K562 (cell line): ENCODE results near the gene UNC45A. TPM values are rescaled to one million over a fixed set of nuclear protein-coding genes. Genes with fewer than 3 reads are reported as not detected.

Experiments used
- ARID3A ChIP-seq: IDR thresholded peaks from 2 replicates; pipeline ENCODE4 v1.6.1; 2012; ENCODE audit warnings: low read depth, low read length, improper control_type of control experiment, borderline replicate concordance
- CHD4 ChIP-seq: fragments of 200-600 bp; sonication (generic); IDR thresholded peaks from 3 replicates; pipeline ENCODE4 v1.6.1; 2012; ENCODE audit warnings: low read depth, mild to moderate bottlenecking, mixed read lengths, low read length, inconsistent platforms; ENCODE audit not compliant: insufficient read depth, insufficient replicate concordance, poor library complexity, severe bottlenecking
- ETV5 ChIP-seq: sonication (generic); formaldehyde crosslinking; IDR thresholded peaks from 2 replicates; pipeline ENCODE4 v1.4.0; 2020; ENCODE audit warnings: low read depth, mild to moderate bottlenecking, missing genetic modification reagents
- FOXP1 ChIP-seq: sonication (generic); formaldehyde crosslinking; IDR thresholded peaks from 2 replicates; pipeline ENCODE4 v1.8.0; 2022; ENCODE audit warnings: mild to moderate bottlenecking, missing genetic modification reagents
- MBD1 ChIP-seq: fragments of 250-450 bp; sonication (Bioruptor Pico); IDR thresholded peaks from 2 replicates; pipeline ENCODE4 v1.8.0; 2022; ENCODE audit warnings: inconsistent platforms
- NR2F6 ChIP-seq: fragments of 450-650 bp; formaldehyde crosslinking; IDR thresholded peaks from 2 replicates; pipeline ENCODE4 v1.4.0; 2020; ENCODE audit warnings: mild to moderate bottlenecking
- POLR3G ChIP-seq: IDR thresholded peaks from 2 replicates; pipeline ENCODE4 v1.6.1; 2011; ENCODE audit not compliant: insufficient read length, insufficient replicate concordance; ENCODE audit errors: extremely low read depth
- RNF219 ChIP-seq: fragments of 250-450 bp; sonication (Bioruptor Pico); IDR thresholded peaks from 2 replicates; pipeline ENCODE4 v1.5.0; 2022; ENCODE audit warnings: mild to moderate bottlenecking
- SMAD4 ChIP-seq: fragments of 250-450 bp; sonication (Bioruptor Pico); conservative IDR thresholded peaks from 2 replicates; pipeline ENCODE4 v1.8.0; 2021; ENCODE audit warnings: inconsistent platforms, mild to moderate bottlenecking, moderate library complexity
- SPI1 ChIP-seq: IDR thresholded peaks from 2 replicates; pipeline ENCODE4 v1.6.1; 2011; ENCODE audit warnings: low read depth, low read length, control low read depth, borderline replicate concordance
- TEAD2 ChIP-seq: fragments of 450-650 bp; IDR thresholded peaks from 2 replicates; pipeline ENCODE4 v1.6.1; 2016; ENCODE audit warnings: missing genetic modification characterization, control low read depth, missing compliant biosample characterization
- TFAP4 ChIP-seq: sonication (generic); formaldehyde crosslinking; IDR thresholded peaks from 2 replicates; pipeline ENCODE4 v1.8.0; 2022; ENCODE audit warnings: missing genetic modification reagents, mild to moderate bottlenecking, moderate library complexity, borderline replicate concordance
- THRB ChIP-seq: fragments of 450-650 bp; formaldehyde crosslinking; conservative IDR thresholded peaks from 2 replicates; pipeline ENCODE4 v1.4.0; 2022; ENCODE audit warnings: mild to moderate bottlenecking, missing genetic modification characterization
- ZBTB43 ChIP-seq: sonication (generic); formaldehyde crosslinking; IDR thresholded peaks from 2 replicates; pipeline ENCODE4 v1.8.0; 2023; ENCODE audit warnings: mild to moderate bottlenecking, missing genetic modification reagents
- ZNF217 ChIP-seq: sonication (generic); formaldehyde crosslinking; IDR thresholded peaks from 2 replicates; pipeline ENCODE4 v1.8.0; 2022; ENCODE audit warnings: mild to moderate bottlenecking, missing genetic modification reagents
- ZNF324 ChIP-seq: fragments of 250-450 bp; sonication (Bioruptor Pico); IDR thresholded peaks from 2 replicates; pipeline ENCODE4 v1.4.0; 2020; ENCODE audit warnings: mild to moderate bottlenecking
- ZNF444 ChIP-seq: fragments of 250-450 bp; sonication (Bioruptor Pico); IDR thresholded peaks from 2 replicates; pipeline ENCODE4 v1.4.0; 2020; ENCODE audit warnings: mild to moderate bottlenecking, moderate library complexity
- ZNF76 ChIP-seq: fragments of 250-450 bp; sonication (Bioruptor Pico); IDR thresholded peaks from 2 replicates; pipeline ENCODE4 v1.4.0; 2020; ENCODE audit warnings: mild to moderate bottlenecking, moderate library complexity, borderline replicate concordance
- polyA plus RNA-seq, 8 experiments: library from polyadenylated mRNA; depleted of rRNA in 4 of 8; stranded (reverse) in 5 of 8; unstranded in 3 of 8; fragments of >200 nt; fragmentation: Nextera tagmentation in 2 of 8; fragmentation: Illumina TruSeq in 1 of 8; extraction: Ambion mirVana in 2 of 8; extraction: Trizol in 1 of 8; gene quantifications; 2 replicates each; pipeline versions ENCODE4 v1.2.1 to v1.2.3, GENCODE V29; 2011 to 2014; ENCODE audit warnings: inconsistent platforms in 1 of 8, missing spikeins in 1 of 8
- total RNA-seq, 7 experiments: library from RNA; depleted of rRNA in 6 of 7; stranded (reverse); fragments of >200 nt in 6 of 7; fragmentation: Illumina TruSeq in 2 of 7; extraction: Trizol in 2 of 7; gene quantifications; 2 replicates each; pipeline versions ENCODE4 v1.2.1 to v1.2.3, GENCODE V29; 2011 to 2021; ENCODE audit warnings: low replicate concordance in 1 of 7

The UNC45A gene
- total and polyA plus RNA-seq, 9 of the 15 experiments (the other 6 are each of a cell fraction or from before 2014, with no cell fraction given), result 22.4 to 79.3 (median 43.7) TPM

- peak; percentile 89 for TF ChIP-seq TFAP4 (CRISPR knock-in tag)
- TF ChIP-seq ARID3A, result peak; percentile 77; the same call in 1 of the 2 replicates
- TF ChIP-seq ETV5 (CRISPR knock-in tag), result no peak
- no peak for TF ChIP-seq TEAD2 (tag)
- TF ChIP-seq THRB (CRISPR knock-in tag), result no peak
- TF ChIP-seq SPI1, result 0 out of 2 replicates have a peak, but pooled peaks have one; percentile 29
- no peak for TF ChIP-seq CHD4
- TF ChIP-seq FOXP1 (CRISPR knock-in tag), result no peak
- TF ChIP-seq SMAD4 (CRISPR knock-in tag), result peak; percentile 73
- TF ChIP-seq NR2F6 (CRISPR knock-in tag), result no peak
- TF ChIP-seq MBD1 (CRISPR knock-in tag), result no peak
- TF ChIP-seq ZNF444, result 0 out of 2 replicates have a peak, but pooled peaks have one; percentile 16
- no peak for TF ChIP-seq ZBTB43 (CRISPR knock-in tag)
- no peak for TF ChIP-seq POLR3G
- no peak for TF ChIP-seq ZNF324
- no peak for TF ChIP-seq RNF219
- no peak for TF ChIP-seq ZNF217
- no peak for TF ChIP-seq ZNF76 (CRISPR knock-in tag)
These were observed 39.4 kb upstream of the UNC45A start (continued) for GRCh38 chr15:90895571-90896117.
